Testis (tissue), 3 donors: Measurements from ENCODE around the gene HAGH. TPM values are rescaled to one million over a fixed set of nuclear protein-coding genes. Genes with fewer than 3 reads are reported as not detected.
"Not testable (repeated sequence)": the region's sequence is repeated elsewhere in the genome, so short reads cannot be mapped to it uniquely, and the experiment has no call there.

Experiments
- DNase-seq: peaks from one replicate; pipeline ENCODE4 v3.0.0-alpha.2; 2019
- H3K27ac ChIP-seq, 2 donors: fragments of 200-600 bp; sonication (generic); one replicate each; pipeline ENCODE4 v1.5.1; 2019
- H3K27me3 ChIP-seq: fragments of 200-600 bp; sonication (generic); one replicate; pipeline ENCODE4 v1.5.1; 2019
- H3K36me3 ChIP-seq: fragments of 200-600 bp; sonication (generic); one replicate; pipeline ENCODE4 v1.5.1; 2017; ENCODE audit warnings: low read depth; ENCODE audit errors: missing control alignments
- H3K4me1 ChIP-seq: fragments of 200-600 bp; sonication (generic); one replicate; pipeline ENCODE4 v1.5.1; 2019
- H3K4me3 ChIP-seq, 2 donors: fragments of 200-600 bp; sonication (generic); one replicate each; pipeline ENCODE4 v1.5.1; 2017 to 2019
- H3K9me3 ChIP-seq: fragments of 200-600 bp; sonication (generic); one replicate; pipeline ENCODE4 v1.5.1; 2017
- CTCF ChIP-seq, 3 experiments: fragments of 450-650 bp in 2 of 3; fragments of 200-600 bp in 1 of 3; sonication (generic) in 1 of 3; IDR thresholded peaks; one replicate each; pipeline ENCODE4 v1.5.1; 2016 to 2019; ENCODE audit warnings: antibody characterized with exemption in 3 of 3, mild to moderate bottlenecking in 2 of 3, moderate library complexity in 1 of 3
- POLR2A ChIP-seq: fragments of 450-650 bp; IDR thresholded peaks from one replicate; pipeline ENCODE4 v1.6.1; 2017; ENCODE audit warnings: antibody characterized with exemption, mild to moderate bottlenecking, moderate library complexity
- WGBS, 2 donors: methylation state at CpG; one replicate each; pipeline ENCODE4 v1.1.5; 2018; 5-methylcytosine and 5-hydroxymethylcytosine counted together
- intact Hi-C: fragments of 100-400 bp; cut with DNase I; formaldehyde crosslinking; loops from one replicate; pipeline ENCODE4 v1.15.1; 2023; ENCODE audit warnings: low total_unique reads
- polyA plus RNA-seq: library from polyadenylated mRNA; stranded (reverse); fragments of 350-450 nt; fragmentation: Illumina TruSeq; extraction: RNeasy Lipid Tissue Mini Kit (QIAGEN cat#74804); gene quantifications from one replicate; pipeline ENCODE4 v1.2.3, GENCODE V29; 2014; ENCODE audit warnings: low read depth, low replicate concordance; ENCODE audit not compliant: insufficient read depth
- total RNA-seq, 2 donors: library from RNA; depleted of rRNA; stranded (reverse); fragments of >200 nt; gene quantifications; one replicate each; pipeline ENCODE4 v1.2.3, GENCODE V29; 2016

The HAGH gene
- total and polyA plus RNA-seq, 3 donors from 2014 or later, result 163 to 266 (median 176) TPM

GRCh38 chr16:1800701-1801100, 25.9 kb downstream of the HAGH start:
- no peaks in the 10 kb centered on the region for H3K9me3 ChIP-seq
- 84 to 87% methylated on average over 10 of the region's 10 CpGs for WGBS, 2 donors
- H3K4me1 ChIP-seq, result no peaks in the 10 kb centered on the region
- no peak for TF ChIP-seq POLR2A
- TF ChIP-seq CTCF (IDR thresholded peaks at IDR 0.05), result no peak
- H3K27me3 ChIP-seq, result no peaks in the 10 kb centered on the region
- no peak for DNase-seq
- no peaks in the 10 kb centered on the region for H3K36me3 ChIP-seq
- no peak overlapping the region for H3K4me3 ChIP-seq
- H3K27ac ChIP-seq, result no peak overlapping the region
- intact Hi-C loops, result no loop called here

- DNase-seq, H3K27me3 ChIP-seq, H3K9me3 ChIP-seq, H3K36me3 ChIP-seq, intact Hi-C loops, H3K4me3 ChIP-seq, H3K27ac ChIP-seq, H3K4me1 ChIP-seq: not testable (repeated sequence)
- WGBS, 2 donors, result 88 to 97% methylated on average over 4 to 5 of the region's 5 CpGs
These were observed 27.4 kb downstream of the HAGH start for GRCh38 chr16:1799263-1799662.

- TF ChIP-seq CTCF (IDR thresholded peaks at IDR 0.05), result no peak
- TF ChIP-seq POLR2A, result no peak
- no peaks in the 10 kb centered on the region for H3K27me3 ChIP-seq
- H3K4me1 ChIP-seq, result no peaks in the 10 kb centered on the region
- no peak overlapping the region for H3K4me3 ChIP-seq
- WGBS, 2 donors, result 83 to 85% methylated on average over 31 to 32 of the region's 32 CpGs
- H3K27ac ChIP-seq, result no peak overlapping the region
- no peaks in the 10 kb centered on the region for H3K9me3 ChIP-seq
- no peak for DNase-seq
- intact Hi-C loops, result no loop called here
- no peaks in the 10 kb centered on the region for H3K36me3 ChIP-seq
These were observed 31.5 kb downstream of the HAGH start for GRCh38 chr16:1794908-1795666.

- no peaks in the 10 kb centered on the region for H3K27me3 ChIP-seq
- 55 to 69% methylated on average over 9 to 18 of the region's 18 CpGs for WGBS, 2 donors
- H3K4me1 ChIP-seq, result no peaks in the 10 kb centered on the region
- no peak overlapping the region for H3K27ac ChIP-seq
- H3K36me3 ChIP-seq, result no peaks in the 10 kb centered on the region
- no peak for DNase-seq
- H3K4me3 ChIP-seq, result no peak overlapping the region
- TF ChIP-seq POLR2A, result no peak
- no peak for TF ChIP-seq CTCF (IDR thresholded peaks at IDR 0.05)
- no peaks in the 10 kb centered on the region for H3K9me3 ChIP-seq
- intact Hi-C loops, result no loop called here
These were observed 32.3 kb downstream of the HAGH start for GRCh38 chr16:1794221-1794871.

GRCh38 chr16:1793578-1794220, 32.9 kb downstream of the HAGH start, which contains the start of gene IGFALS:
TSS of gene IGFALS (minus strand) at chr16:1793705. CDS start at chr16:1793652, 53 bp downstream.
- no peak for DNase-seq
- TF ChIP-seq POLR2A (no peak), CTCF (IDR thresholded peaks at IDR 0.05) (no peak)
- no peaks in the 10 kb centered on the region for H3K27me3 ChIP-seq
- no peak within 1 kb of the TSS for H3K4me3 ChIP-seq
- no peaks in the 10 kb centered on the region for H3K9me3 ChIP-seq
- WGBS, 2 donors, result 57% methylated on average over 25 of the region's 28 CpGs; no CpG with 5 or more reads in 1 of the 2 donors
- intact Hi-C loops, result no loop called here
- H3K4me1 ChIP-seq, result no peaks in the 10 kb centered on the region
- no peaks in the 10 kb centered on the region for H3K36me3 ChIP-seq
- H3K27ac ChIP-seq, result no peak within 1 kb of the TSS
